ENCODE data around the gene HOXA3. TPM values are rescaled to one million over a fixed set of nuclear protein-coding genes. Genes with fewer than 3 reads are reported as not detected.

Gene HOXA3
- total and polyA plus RNA-seq, 10 of the 15 experiments (the other 5 are each of a cell fraction or from before 2014, with no cell fraction given) = 0.05 TPM; not detected in 9

GRCh38 chr7:27141137-27141922 is 11.1 kb downstream of the HOXA3 start:
- in situ Hi-C loops (cut with MboI) (no loop called here), intact Hi-C loops (cut with micrococcal nuclease; ENCODE audit: unreplicated experiment) (no loop called here)
- Histone ChIP-seq H3K9me3 (replicated peaks; ENCODE audit: control insufficient read depth, insufficient read depth, low read length) (no peaks in the 10 kb centered on the region; the same call in 2 of the 3 replicates), H4K20me1 (ENCODE audit: control insufficient read depth, insufficient read depth) (no peaks in the 10 kb centered on the region), H3K4me1 (ENCODE audit: control insufficient read depth, insufficient read depth, low read length) (no peaks in the 10 kb centered on the region), H3K9ac (ENCODE audit: control insufficient read depth, insufficient read depth, low read length) (no peak overlapping the region), H3K27ac (ENCODE audit: control insufficient read depth, insufficient read depth) (no peak overlapping the region), H3K36me3 (ENCODE audit: control insufficient read depth in 2 of 2, insufficient read depth in 2 of 2, low read length in 1 of 2) (no peaks in the 10 kb centered on the region), H3K4me3 (no peak overlapping the region), H3K4me2 (ENCODE audit: control insufficient read depth, insufficient read depth) (no peak overlapping the region), H3K79me2 (ENCODE audit: control insufficient read depth, insufficient read depth, low read length) (no peaks in the 10 kb centered on the region), H3K27me3 (replicated peaks in 1 of 2; ENCODE audit: control insufficient read depth in 2 of 2, insufficient read depth in 2 of 2, low read length in 1 of 2) (peaks cover 0 to 3% of the 10 kb centered on the region in 2 experiments; a peak in 2 of 4 replicates), H2AFZ (ENCODE audit: control insufficient read depth, low read depth, low read length) (no peak overlapping the region)
- ATAC-seq (no peak), DNase-seq (ENCODE audit: low read depth, low spot score) (no peak), FAIRE-seq (no peak)
- no TSS peak for BruUV-seq (replicated peaks)
- CTCF ChIA-PET = interaction anchor here (0.6 kb wide), 1 partner anchor 77 kb away, joined by 3 read pairs; no protein-coding TSS in a partner anchor
- POLR2A ChIA-PET = interaction anchor here (0.6 kb wide), 2 partner anchors 32 to 475 kb away, joined by 4 to 5 read pairs; no protein-coding TSS in a partner anchor
- WGBS (ENCODE audit: insufficient coverage, insufficient replicate concordance, low lambda C conversion rate, missing lambda C conversion rate) = 88% methylated on average over 18 of the region's 18 CpGs
- SMC1A ChIA-PET (ENCODE audit: uncharacterized antibody, unreplicated experiment) = interaction anchor here (0.6 to 1.7 kb wide), 3 partner anchors 9 to 243 kb away, joined by 3 to 8 read pairs (median 3); no protein-coding TSS in a partner anchor
- RAD21 ChIA-PET (ENCODE audit: unreplicated experiment) = no interaction called here
- TF ChIP-seq SMAD1 (IDR thresholded peaks at IDR 0.05; ENCODE audit: low read depth, partially characterized antibody) = no peak
- TF ChIP-seq RAD21 (IDR thresholded peaks at IDR 0.05; ENCODE audit: insufficient read depth, low read depth, low read length) = no peak
- no peak for TF ChIP-seq ATF7 (IDR thresholded peaks at IDR 0.05; ENCODE audit: low read depth)
- TF ChIP-seq EZH2 (IDR thresholded peaks at IDR 0.05; ENCODE audit: borderline replicate concordance, control insufficient read depth, low read depth, low read length) = no peak
- no peak for TF ChIP-seq FOS (IDR thresholded peaks at IDR 0.05; ENCODE audit: borderline replicate concordance, extremely low read depth, insufficient read length)
- no peak for TF ChIP-seq BHLHE40 (IDR thresholded peaks at IDR 0.05; ENCODE audit: borderline replicate concordance in 1 of 2, low read depth in 2 of 2, low read length in 1 of 2)
- TF ChIP-seq SUZ12 (IDR thresholded peaks at IDR 0.05; ENCODE audit: unreplicated experiment) = no peak
- no peak for TF ChIP-seq NFXL1 (IDR thresholded peaks at IDR 0.05; ENCODE audit: borderline replicate concordance)
- TF ChIP-seq ZNF24 (IDR thresholded peaks at IDR 0.05) = no peak
- TF ChIP-seq RELB (IDR thresholded peaks at IDR 0.05; ENCODE audit: low read depth) = no peak
- TF ChIP-seq MLLT1 (IDR thresholded peaks at IDR 0.05) = no peak
- TF ChIP-seq KLF5 (IDR thresholded peaks at IDR 0.05; ENCODE audit: partially characterized antibody) = no peak
- no peak for TF ChIP-seq MAX (IDR thresholded peaks at IDR 0.05; ENCODE audit: low read depth, low read length)
- TF ChIP-seq REST (IDR thresholded peaks at IDR 0.05; ENCODE audit: low read depth, low read length) = no peak
- TF ChIP-seq MEF2A (IDR thresholded peaks at IDR 0.05; ENCODE audit: insufficient read depth, low read depth, low read length) = no peak
- no peak for TF ChIP-seq RAD51 (IDR thresholded peaks at IDR 0.05)

Data from GM12878 (cell line).